ENCODE data around the gene FLYWCH1.

GRCh38 chr16:2991566-2992261, 80.0 kb downstream of the FLYWCH1 start:
- TF ChIP-seq CTCF (IDR thresholded peaks at IDR 0.05; ENCODE audit: low read depth, low read length, missing input control), result no peak
- TF ChIP-seq REST (IDR thresholded peaks at IDR 0.05), result no peak
- no peak for TF ChIP-seq TAF1 (conservative IDR thresholded peaks at IDR 0.05)
- no peak for TF ChIP-seq RAD21 (IDR thresholded peaks at IDR 0.05)
- no peak for TF ChIP-seq EGR1 (IDR thresholded peaks at IDR 0.05; ENCODE audit: low read depth in 2 of 2)
- no peak for TF ChIP-seq JUND (IDR thresholded peaks at IDR 0.05)
- TF ChIP-seq, protein P1, sequence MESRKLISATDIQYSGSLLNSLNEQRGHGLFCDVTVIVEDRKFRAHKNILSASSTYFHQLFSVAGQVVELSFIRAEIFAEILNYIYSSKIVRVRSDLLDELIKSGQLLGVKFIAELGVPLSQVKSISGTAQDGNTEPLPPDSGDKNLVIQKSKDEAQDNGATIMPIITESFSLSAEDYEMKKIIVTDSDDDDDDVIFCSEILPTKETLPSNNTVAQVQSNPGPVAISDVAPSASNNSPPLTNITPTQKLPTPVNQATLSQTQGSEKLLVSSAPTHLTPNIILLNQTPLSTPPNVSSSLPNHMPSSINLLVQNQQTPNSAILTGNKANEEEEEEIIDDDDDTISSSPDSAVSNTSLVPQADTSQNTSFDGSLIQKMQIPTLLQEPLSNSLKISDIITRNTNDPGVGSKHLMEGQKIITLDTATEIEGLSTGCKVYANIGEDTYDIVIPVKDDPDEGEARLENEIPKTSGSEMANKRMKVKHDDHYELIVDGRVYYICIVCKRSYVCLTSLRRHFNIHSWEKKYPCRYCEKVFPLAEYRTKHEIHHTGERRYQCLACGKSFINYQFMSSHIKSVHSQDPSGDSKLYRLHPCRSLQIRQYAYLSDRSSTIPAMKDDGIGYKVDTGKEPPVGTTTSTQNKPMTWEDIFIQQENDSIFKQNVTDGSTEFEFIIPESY (IDR thresholded peaks at IDR 0.05), result no peak
- TF ChIP-seq FOXA1 (IDR thresholded peaks at IDR 0.05), result no peak
- TF ChIP-seq RXRA (IDR thresholded peaks at IDR 0.05), result no peak
- no peak for TF ChIP-seq SP1 (IDR thresholded peaks at IDR 0.05)

Data from liver (tissue), 3 donors.